ENCODE results near the gene SLC22A2.
A peak's percentile ranks its signal among the peaks of the same experiment; 100 is the strongest.

The SLC22A2 gene

GRCh38 chr6:160260803-160261450 lies 2.3 kb upstream of the SLC22A2 start:
- no peak overlapping the region for H3K4me3 ChIP-seq (ENCODE audit: low read depth, low read length)
- H3K9me3 ChIP-seq (ENCODE audit: control insufficient read depth, insufficient read depth, low read depth, low read length), result no peaks in the 10 kb centered on the region
- H3K9ac ChIP-seq (ENCODE audit: low read length), result no peak overlapping the region
- no peak overlapping the region for H3K27ac ChIP-seq (ENCODE audit: low read depth, low read length)
- peaks cover 19% of the 10 kb centered on the region; the same call in 1 of the 2 replicates for H3K4me1 ChIP-seq (ENCODE audit: control insufficient read depth, insufficient read depth, low read length)
- H3K36me3 ChIP-seq (ENCODE audit: control insufficient read depth, insufficient read depth, low read length), result no peaks in the 10 kb centered on the region
- no peaks in the 10 kb centered on the region for H3K27me3 ChIP-seq (ENCODE audit: control insufficient read depth, insufficient read depth, low read length)

GRCh38 chr6:160260367-160260766 lies 1.7 kb upstream of the SLC22A2 start:
- Histone ChIP-seq H3K9ac (ENCODE audit: low read length) (no peak overlapping the region), H3K27ac (ENCODE audit: low read depth, low read length) (no peak overlapping the region), H3K4me1 (ENCODE audit: control insufficient read depth, insufficient read depth, low read length) (peaks cover 19% of the 10 kb centered on the region; the same call in 1 of the 2 replicates), H3K27me3 (ENCODE audit: control insufficient read depth, insufficient read depth, low read length) (no peaks in the 10 kb centered on the region), H3K4me3 (ENCODE audit: low read depth, low read length) (no peak overlapping the region), H3K9me3 (ENCODE audit: control insufficient read depth, insufficient read depth, low read depth, low read length) (no peaks in the 10 kb centered on the region), H3K36me3 (ENCODE audit: control insufficient read depth, insufficient read depth, low read length) (no peaks in the 10 kb centered on the region)

- Histone ChIP-seq H3K27ac (ENCODE audit: low read depth, low read length) (no peak overlapping the region), H3K27me3 (ENCODE audit: control insufficient read depth, insufficient read depth, low read length) (no peaks in the 10 kb centered on the region), H3K9me3 (ENCODE audit: control insufficient read depth, insufficient read depth, low read depth, low read length) (no peaks in the 10 kb centered on the region), H3K4me1 (ENCODE audit: control insufficient read depth, insufficient read depth, low read length) (peaks cover 25% of the 10 kb centered on the region; the same call in 1 of the 2 replicates), H3K4me3 (ENCODE audit: low read depth, low read length) (no peak overlapping the region), H3K9ac (ENCODE audit: low read length) (peak overlapping the region; percentile 19), H3K36me3 (ENCODE audit: control insufficient read depth, insufficient read depth, low read length) (no peaks in the 10 kb centered on the region)
Observed at GRCh38 chr6:160259598-160259997, 977 bp upstream of the SLC22A2 start.

- no peaks in the 10 kb centered on the region for H3K9me3 ChIP-seq (ENCODE audit: control insufficient read depth, insufficient read depth, low read depth, low read length)
- no peak overlapping the region for H3K27ac ChIP-seq (ENCODE audit: low read depth, low read length)
- no peaks in the 10 kb centered on the region for H3K36me3 ChIP-seq (ENCODE audit: control insufficient read depth, insufficient read depth, low read length)
- H3K4me1 ChIP-seq (ENCODE audit: control insufficient read depth, insufficient read depth, low read length), result peaks cover 26% of the 10 kb centered on the region; the same call in 1 of the 2 replicates
- H3K27me3 ChIP-seq (ENCODE audit: control insufficient read depth, insufficient read depth, low read length), result no peaks in the 10 kb centered on the region
- H3K9ac ChIP-seq (ENCODE audit: low read length), result no peak overlapping the region
- H3K4me3 ChIP-seq (ENCODE audit: low read depth, low read length), result no peak overlapping the region
Observed at GRCh38 chr6:160259143-160259425, 463 bp upstream of the SLC22A2 start.

- Histone ChIP-seq H3K4me3 (ENCODE audit: low read depth, low read length) (no peak overlapping the region), H3K4me1 (ENCODE audit: control insufficient read depth, insufficient read depth, low read length) (peaks cover 27% of the 10 kb centered on the region; the same call in 1 of the 2 replicates), H3K9ac (ENCODE audit: low read length) (no peak overlapping the region), H3K27me3 (ENCODE audit: control insufficient read depth, insufficient read depth, low read length) (no peaks in the 10 kb centered on the region), H3K27ac (ENCODE audit: low read depth, low read length) (no peak overlapping the region), H3K36me3 (ENCODE audit: control insufficient read depth, insufficient read depth, low read length) (no peaks in the 10 kb centered on the region), H3K9me3 (ENCODE audit: control insufficient read depth, insufficient read depth, low read depth, low read length) (no peaks in the 10 kb centered on the region)
Observed at GRCh38 chr6:160256445-160256844, 2.2 kb downstream of the SLC22A2 start.

- no peaks in the 10 kb centered on the region for H3K27me3 ChIP-seq (ENCODE audit: control insufficient read depth, insufficient read depth, low read length)
- no peaks in the 10 kb centered on the region for H3K36me3 ChIP-seq (ENCODE audit: control insufficient read depth, insufficient read depth, low read length)
- no peaks in the 10 kb centered on the region for H3K9me3 ChIP-seq (ENCODE audit: control insufficient read depth, insufficient read depth, low read depth, low read length)
- no peak overlapping the region for H3K27ac ChIP-seq (ENCODE audit: low read depth, low read length)
- H3K4me1 ChIP-seq (ENCODE audit: control insufficient read depth, insufficient read depth, low read length), result peaks cover 33% of the 10 kb centered on the region
- no peak overlapping the region for H3K9ac ChIP-seq (ENCODE audit: low read length)
- no peak overlapping the region for H3K4me3 ChIP-seq (ENCODE audit: low read depth, low read length)
Observed at GRCh38 chr6:160254467-160255312, 3.9 kb downstream of the SLC22A2 start.

GRCh38 chr6:160253714-160254113 lies 4.9 kb downstream of the SLC22A2 start:
- H3K27me3 ChIP-seq (ENCODE audit: control insufficient read depth, insufficient read depth, low read length), result no peaks in the 10 kb centered on the region

GRCh38 chr6:160253292-160253691 lies 5.3 kb downstream of the SLC22A2 start:
- no peaks in the 10 kb centered on the region for H3K27me3 ChIP-seq (ENCODE audit: control insufficient read depth, insufficient read depth, low read length)
- no peak overlapping the region for H3K4me3 ChIP-seq (ENCODE audit: low read depth, low read length)
- no peaks in the 10 kb centered on the region for H3K36me3 ChIP-seq (ENCODE audit: control insufficient read depth, insufficient read depth, low read length)
- H3K27ac ChIP-seq (ENCODE audit: low read depth, low read length), result no peak overlapping the region
- no peaks in the 10 kb centered on the region for H3K9me3 ChIP-seq (ENCODE audit: control insufficient read depth, insufficient read depth, low read depth, low read length)
- H3K9ac ChIP-seq (ENCODE audit: low read length), result no peak overlapping the region
- peaks cover 28% of the 10 kb centered on the region for H3K4me1 ChIP-seq (ENCODE audit: control insufficient read depth, insufficient read depth, low read length)

More at GRCh38 chr6:160253714-160254113, 4.9 kb downstream of the SLC22A2 start:
- Histone ChIP-seq H3K27ac (ENCODE audit: low read depth, low read length) (no peak overlapping the region), H3K9ac (ENCODE audit: low read length) (no peak overlapping the region), H3K4me3 (ENCODE audit: low read depth, low read length) (no peak overlapping the region), H3K9me3 (ENCODE audit: control insufficient read depth, insufficient read depth, low read depth, low read length) (no peaks in the 10 kb centered on the region), H3K36me3 (ENCODE audit: control insufficient read depth, insufficient read depth, low read length) (no peaks in the 10 kb centered on the region), H3K4me1 (ENCODE audit: control insufficient read depth, insufficient read depth, low read length) (peaks cover 25% of the 10 kb centered on the region)

GRCh38 chr6:160252073-160252813 lies 6.4 kb downstream of the SLC22A2 start:
- no peaks in the 10 kb centered on the region for H3K9me3 ChIP-seq (ENCODE audit: control insufficient read depth, insufficient read depth, low read depth, low read length)

GRCh38 chr6:160249671-160250070 lies 8.9 kb downstream of the SLC22A2 start:
- no peaks in the 10 kb centered on the region for H3K9me3 ChIP-seq (ENCODE audit: control insufficient read depth, insufficient read depth, low read depth, low read length)
- no peak overlapping the region for H3K27ac ChIP-seq (ENCODE audit: low read depth, low read length)
- peaks cover 40% of the 10 kb centered on the region for H3K4me1 ChIP-seq (ENCODE audit: control insufficient read depth, insufficient read depth, low read length)
- H3K4me3 ChIP-seq (ENCODE audit: low read depth, low read length), result no peak overlapping the region
- no peaks in the 10 kb centered on the region for H3K27me3 ChIP-seq (ENCODE audit: control insufficient read depth, insufficient read depth, low read length)
- no peaks in the 10 kb centered on the region for H3K36me3 ChIP-seq (ENCODE audit: control insufficient read depth, insufficient read depth, low read length)
- no peak overlapping the region for H3K9ac ChIP-seq (ENCODE audit: low read length)

More at GRCh38 chr6:160252073-160252813, 6.4 kb downstream of the SLC22A2 start:
- Histone ChIP-seq H3K27me3 (ENCODE audit: control insufficient read depth, insufficient read depth, low read length) (no peaks in the 10 kb centered on the region), H3K27ac (ENCODE audit: low read depth, low read length) (no peak overlapping the region), H3K9ac (ENCODE audit: low read length) (no peak overlapping the region), H3K4me1 (ENCODE audit: control insufficient read depth, insufficient read depth, low read length) (peaks cover 39% of the 10 kb centered on the region), H3K4me3 (ENCODE audit: low read depth, low read length) (no peak overlapping the region), H3K36me3 (ENCODE audit: control insufficient read depth, insufficient read depth, low read length) (no peaks in the 10 kb centered on the region)

- Histone ChIP-seq H3K9me3 (ENCODE audit: control insufficient read depth, insufficient read depth, low read depth, low read length) (no peaks in the 10 kb centered on the region), H3K27ac (ENCODE audit: low read depth, low read length) (no peak overlapping the region), H3K27me3 (ENCODE audit: control insufficient read depth, insufficient read depth, low read length) (no peaks in the 10 kb centered on the region), H3K36me3 (ENCODE audit: control insufficient read depth, insufficient read depth, low read length) (no peaks in the 10 kb centered on the region), H3K4me3 (ENCODE audit: low read depth, low read length) (no peak overlapping the region), H3K9ac (ENCODE audit: low read length) (no peak overlapping the region), H3K4me1 (ENCODE audit: control insufficient read depth, insufficient read depth, low read length) (peaks cover 38% of the 10 kb centered on the region)
Observed at GRCh38 chr6:160248538-160248937, 10.1 kb downstream of the SLC22A2 start.
